ENCODE data around the gene MAGI1. TPM values are rescaled to one million over a fixed set of nuclear protein-coding genes. Genes with fewer than 3 reads are reported as not detected.

MAGI1 gene
- total RNA-seq, result 42.9 and 106 TPM in 2 replicates

DNA sequence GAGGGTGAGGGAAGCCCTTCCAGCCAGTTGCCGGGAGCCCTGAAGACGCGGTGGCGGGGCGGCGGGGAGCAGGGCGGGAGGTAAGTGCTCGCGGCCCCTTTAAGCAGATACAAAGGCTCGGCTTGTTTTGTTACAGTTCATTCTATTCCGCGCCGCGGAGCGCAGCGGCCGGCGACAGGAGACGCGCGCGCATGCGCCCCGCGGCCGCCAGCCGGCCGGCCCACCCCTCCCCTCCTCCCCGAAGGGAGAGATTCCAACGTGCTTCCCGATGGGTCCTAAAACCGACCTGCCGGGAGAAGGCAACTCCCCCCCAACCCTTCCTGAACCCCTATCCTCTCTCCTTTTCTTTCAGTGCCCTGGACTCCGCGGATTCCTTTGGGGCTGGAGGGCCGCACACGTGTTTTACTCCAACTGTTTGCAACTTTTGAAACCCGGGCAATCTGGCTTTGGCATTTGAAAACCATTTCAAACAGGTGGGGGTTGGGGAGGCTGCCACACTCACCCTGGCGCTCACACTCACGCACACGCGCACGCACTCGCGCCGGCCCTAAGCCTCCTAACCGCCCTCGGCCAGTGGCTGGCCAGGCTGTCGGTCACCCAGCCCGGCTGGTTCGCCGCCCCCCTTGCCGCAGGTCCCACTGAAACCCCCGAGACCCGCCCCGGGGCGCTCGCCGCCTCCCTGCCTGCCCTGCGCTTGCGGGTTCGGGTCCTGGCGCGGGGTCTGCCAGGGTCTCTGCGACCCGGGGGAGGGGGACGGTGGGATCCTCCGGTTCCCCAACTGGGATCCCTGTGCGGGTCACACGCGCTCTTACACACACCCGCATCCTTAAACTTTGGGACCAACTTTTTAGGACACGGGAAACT is at the start of gene MAGI1:
Gene MAGI1 (minus strand): TSS at position 193 of the 864 bp plus-strand sequence. CDS start 610 bp downstream, outside the sequence.

Other genes starting within 250 kb of the MAGI1 start
- 12.6 TPM in 2 replicates for gene SLC25A26, start 182.1 kb upstream of the MAGI1 start, total RNA-seq

Measured in bladder microvascular endothelial cell (primary cell).